Fibroblast of villous mesenchyme (primary cell): ENCODE measurements around the gene CAPN2. TPM values are rescaled to one million over a fixed set of nuclear protein-coding genes. Genes with fewer than 3 reads are reported as not detected.
A peak's percentile ranks its signal among the peaks of the same experiment; 100 is the strongest.
"Not testable (repeated sequence)": the region's sequence is repeated elsewhere in the genome, so short reads cannot be mapped to it uniquely, and the experiment has no call there.

ENCODE experiments used
- DNase-seq: peaks from one replicate; pipeline ENCODE4 v3.0.0-alpha.2; 2010; ENCODE audit warnings: low read depth
- H3K4me3 ChIP-seq: 2 replicates; pipeline ENCODE4 v1.5.1; 2011; ENCODE audit warnings: low read depth, mild to moderate bottlenecking, low read length
- CTCF ChIP-seq: IDR thresholded peaks from 2 replicates; pipeline ENCODE4 v1.5.1; 2012; ENCODE audit warnings: low read depth, mild to moderate bottlenecking, low read length; ENCODE audit not compliant: insufficient read depth
- total RNA-seq: library from RNA; depleted of rRNA; stranded (reverse); fragments of >200 nt; gene quantifications from 2 replicates; pipeline ENCODE4 v1.2.3, GENCODE V29; 2012

The CAPN2 gene
- total RNA-seq, 1 donor: 512 TPM

- TF ChIP-seq CTCF: no peak
- no peak overlapping the region for H3K4me3 ChIP-seq
- no peak for DNase-seq
Observed at GRCh38 chr1:223810586-223810985, 98.2 kb downstream of the CAPN2 start.

- peak; percentile 42 for TF ChIP-seq CTCF
- no peak overlapping the region for H3K4me3 ChIP-seq
- DNase-seq: peak; percentile 57
Observed at GRCh38 chr1:223811634-223812101, 99.3 kb downstream of the CAPN2 start.

- DNase-seq: no peak
- no peak overlapping the region for H3K4me3 ChIP-seq
- no peak for TF ChIP-seq CTCF
Observed at GRCh38 chr1:223813645-223814044, 101.3 kb downstream of the CAPN2 start.

- no peak for TF ChIP-seq CTCF
- H3K4me3 ChIP-seq: no peak overlapping the region
Observed at GRCh38 chr1:223815020-223815853, 102.9 kb downstream of the CAPN2 start.

GRCh38 chr1:223815865-223816264 is 103.5 kb downstream of the CAPN2 start:
- DNase-seq: no peak
- H3K4me3 ChIP-seq: no peak overlapping the region
- no peak for TF ChIP-seq CTCF

More at GRCh38 chr1:223815020-223815853, 102.9 kb downstream of the CAPN2 start:
- peak; percentile 26 for DNase-seq

GRCh38 chr1:223817265-223817664 is 104.9 kb downstream of the CAPN2 start:
- H3K4me3 ChIP-seq, DNase-seq: not testable (repeated sequence)

- no peak overlapping the region for H3K4me3 ChIP-seq
- no peak for TF ChIP-seq CTCF
- peak; percentile 81 for DNase-seq
Observed at GRCh38 chr1:223819730-223820514, 107.6 kb downstream of the CAPN2 start.
